Testis (tissue), 3 donors: ENCODE measurements around the gene INTS4. TPM values are rescaled to one million over a fixed set of nuclear protein-coding genes. Genes with fewer than 3 reads are reported as not detected.
"Not testable (repeated sequence)": the region's sequence is repeated elsewhere in the genome, so short reads cannot be mapped to it uniquely, and the experiment has no call there.

Source experiments
- DNase-seq: peaks from one replicate; pipeline ENCODE4 v3.0.0-alpha.2; 2019
- H3K27ac ChIP-seq, 2 donors: fragments of 200-600 bp; sonication (generic); one replicate each; pipeline ENCODE4 v1.5.1; 2019
- H3K27me3 ChIP-seq: fragments of 200-600 bp; sonication (generic); one replicate; pipeline ENCODE4 v1.5.1; 2019
- H3K36me3 ChIP-seq: fragments of 200-600 bp; sonication (generic); one replicate; pipeline ENCODE4 v1.5.1; 2017; ENCODE audit warnings: low read depth; ENCODE audit errors: missing control alignments
- H3K4me1 ChIP-seq: fragments of 200-600 bp; sonication (generic); one replicate; pipeline ENCODE4 v1.5.1; 2019
- H3K4me3 ChIP-seq, 2 donors: fragments of 200-600 bp; sonication (generic); one replicate each; pipeline ENCODE4 v1.5.1; 2017 to 2019
- H3K9me3 ChIP-seq: fragments of 200-600 bp; sonication (generic); one replicate; pipeline ENCODE4 v1.5.1; 2017
- POLR2A ChIP-seq: fragments of 450-650 bp; IDR thresholded peaks from one replicate; pipeline ENCODE4 v1.6.1; 2017; ENCODE audit warnings: antibody characterized with exemption, mild to moderate bottlenecking, moderate library complexity
- WGBS, 2 donors: methylation state at CpG; one replicate each; pipeline ENCODE4 v1.1.5; 2018; 5-methylcytosine and 5-hydroxymethylcytosine counted together
- intact Hi-C: fragments of 100-400 bp; cut with DNase I; formaldehyde crosslinking; loops from one replicate; pipeline ENCODE4 v1.15.1; 2023; ENCODE audit warnings: low total_unique reads
- polyA plus RNA-seq: library from polyadenylated mRNA; stranded (reverse); fragments of 350-450 nt; fragmentation: Illumina TruSeq; extraction: RNeasy Lipid Tissue Mini Kit (QIAGEN cat#74804); gene quantifications from one replicate; pipeline ENCODE4 v1.2.3, GENCODE V29; 2014; ENCODE audit warnings: low read depth, low replicate concordance; ENCODE audit not compliant: insufficient read depth
- total RNA-seq, 2 donors: library from RNA; depleted of rRNA; stranded (reverse); fragments of >200 nt; gene quantifications; one replicate each; pipeline ENCODE4 v1.2.3, GENCODE V29; 2016
- TF ChIP-seq, protein P1 (sequence below), 3 experiments: fragments of 450-650 bp in 2 of 3; fragments of 200-600 bp in 1 of 3; sonication (generic) in 1 of 3; IDR thresholded peaks; one replicate each; pipeline ENCODE4 v1.5.1; 2016 to 2019; ENCODE audit warnings: antibody characterized with exemption in 3 of 3, mild to moderate bottlenecking in 2 of 3, moderate library complexity in 1 of 3

The INTS4 gene
- total and polyA plus RNA-seq, 3 donors from 2014 or later = 20.2 to 48.2 (median 37.4) TPM

GRCh38 chr11:77959434-77959833 is 35.0 kb downstream of the INTS4 start:
- Histone ChIP-seq H3K9me3 (no peaks in the 10 kb centered on the region), H3K36me3 (no peaks in the 10 kb centered on the region), H3K27ac (no peak overlapping the region), H3K4me1 (no peaks in the 10 kb centered on the region), H3K27me3 (no peaks in the 10 kb centered on the region), H3K4me3 (no peak overlapping the region)
- WGBS, 2 donors = 83% methylated on average over 4 of the region's 4 CpGs
- no peak for TF ChIP-seq POLR2A
- TF ChIP-seq, protein P1, sequence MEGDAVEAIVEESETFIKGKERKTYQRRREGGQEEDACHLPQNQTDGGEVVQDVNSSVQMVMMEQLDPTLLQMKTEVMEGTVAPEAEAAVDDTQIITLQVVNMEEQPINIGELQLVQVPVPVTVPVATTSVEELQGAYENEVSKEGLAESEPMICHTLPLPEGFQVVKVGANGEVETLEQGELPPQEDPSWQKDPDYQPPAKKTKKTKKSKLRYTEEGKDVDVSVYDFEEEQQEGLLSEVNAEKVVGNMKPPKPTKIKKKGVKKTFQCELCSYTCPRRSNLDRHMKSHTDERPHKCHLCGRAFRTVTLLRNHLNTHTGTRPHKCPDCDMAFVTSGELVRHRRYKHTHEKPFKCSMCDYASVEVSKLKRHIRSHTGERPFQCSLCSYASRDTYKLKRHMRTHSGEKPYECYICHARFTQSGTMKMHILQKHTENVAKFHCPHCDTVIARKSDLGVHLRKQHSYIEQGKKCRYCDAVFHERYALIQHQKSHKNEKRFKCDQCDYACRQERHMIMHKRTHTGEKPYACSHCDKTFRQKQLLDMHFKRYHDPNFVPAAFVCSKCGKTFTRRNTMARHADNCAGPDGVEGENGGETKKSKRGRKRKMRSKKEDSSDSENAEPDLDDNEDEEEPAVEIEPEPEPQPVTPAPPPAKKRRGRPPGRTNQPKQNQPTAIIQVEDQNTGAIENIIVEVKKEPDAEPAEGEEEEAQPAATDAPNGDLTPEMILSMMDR (IDR thresholded peaks at IDR 0.05) = no peak
- no peak for DNase-seq
- intact Hi-C loops = no loop called here

DNA sequence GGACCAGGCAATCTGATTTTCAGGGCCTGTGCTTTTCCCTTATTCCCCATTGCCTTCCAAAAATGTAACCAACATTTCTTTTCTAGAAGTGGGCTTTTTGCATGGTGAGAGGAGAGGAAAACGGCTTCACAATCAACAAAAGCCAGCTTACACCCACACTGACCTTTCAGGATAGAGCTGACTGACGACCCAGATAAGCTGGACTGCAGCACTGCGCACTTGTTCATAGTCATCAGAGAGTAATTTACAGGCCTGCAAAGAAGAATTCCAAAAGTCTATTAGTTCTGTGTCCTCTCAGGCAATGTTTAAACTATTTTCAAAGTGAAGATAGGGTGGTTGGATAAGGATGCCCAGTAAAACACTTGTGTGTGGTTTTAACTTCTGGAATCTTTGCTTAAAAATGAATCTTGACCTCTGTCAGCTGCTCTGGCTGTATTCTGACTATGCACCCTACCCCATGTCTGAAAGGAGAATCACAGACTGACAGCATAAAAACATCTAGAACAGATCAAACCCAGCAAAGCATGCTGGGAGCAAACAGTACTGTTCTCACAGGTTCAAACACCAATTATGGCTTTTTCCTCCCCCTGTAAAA is 35.8 kb downstream of the INTS4 start:
- H3K27me3 ChIP-seq, H3K27ac ChIP-seq, DNase-seq, intact Hi-C loops, H3K36me3 ChIP-seq, H3K9me3 ChIP-seq, H3K4me3 ChIP-seq, H3K4me1 ChIP-seq: not testable (repeated sequence)
- 57 to 68% methylated on average over 3 of the region's 3 CpGs for WGBS, 2 donors

- H3K36me3 ChIP-seq, intact Hi-C loops, DNase-seq, H3K9me3 ChIP-seq, H3K27ac ChIP-seq, H3K27me3 ChIP-seq, H3K4me1 ChIP-seq, H3K4me3 ChIP-seq: not testable (repeated sequence)
- WGBS, 2 donors = 81 to 100% methylated on average over 1 of the region's 1 CpG
Observed at GRCh38 chr11:77943296-77943695, 51.2 kb downstream of the INTS4 start.

GRCh38 chr11:77942465-77942864 is 52.0 kb downstream of the INTS4 start:
- intact Hi-C loops, DNase-seq, H3K27me3 ChIP-seq, H3K27ac ChIP-seq, H3K4me3 ChIP-seq, H3K4me1 ChIP-seq, H3K9me3 ChIP-seq, H3K36me3 ChIP-seq: not testable (repeated sequence)

GRCh38 chr11:77933596-77933995 is 60.9 kb downstream of the INTS4 start:
- H3K36me3 ChIP-seq, H3K9me3 ChIP-seq, H3K27ac ChIP-seq, DNase-seq, intact Hi-C loops, H3K4me1 ChIP-seq, H3K27me3 ChIP-seq: not testable (repeated sequence)
- WGBS, 2 donors = 70 to 83% methylated on average over 2 to 24 of the region's 24 CpGs
- peak overlapping the region in 1 of 2 donors; percentile 4 for H3K4me3 ChIP-seq

GRCh38 chr11:77930334-77931208 is 63.9 kb downstream of the INTS4 start:
- DNase-seq, intact Hi-C loops, H3K9me3 ChIP-seq, H3K27me3 ChIP-seq, H3K36me3 ChIP-seq, H3K27ac ChIP-seq, H3K4me1 ChIP-seq, H3K4me3 ChIP-seq: not testable (repeated sequence)
- WGBS, 2 donors = 95% methylated on average over 3 of the region's 3 CpGs

DNA sequence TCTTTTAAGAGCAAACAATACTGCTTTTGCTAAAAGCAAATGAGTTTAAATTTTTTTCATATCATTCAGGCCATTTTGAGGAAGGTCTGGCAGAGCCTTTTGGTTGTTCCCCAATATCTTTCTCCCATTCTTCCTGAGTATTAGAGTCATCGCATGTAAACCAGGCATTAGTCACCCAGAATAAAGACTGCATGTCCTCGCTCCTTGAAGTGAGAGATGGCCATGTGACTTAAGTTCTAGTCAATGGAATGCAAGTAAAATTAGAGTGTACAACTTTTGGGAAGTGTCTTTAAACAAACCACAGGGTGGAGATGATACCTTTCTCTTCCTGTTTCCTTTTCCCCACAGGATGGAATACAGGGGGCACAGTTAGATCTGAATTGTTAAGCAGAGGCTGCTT is 76.8 kb downstream of the INTS4 start:
- H3K4me3 ChIP-seq, intact Hi-C loops, H3K27ac ChIP-seq, H3K36me3 ChIP-seq, H3K4me1 ChIP-seq, H3K27me3 ChIP-seq, H3K9me3 ChIP-seq, DNase-seq: not testable (repeated sequence)
- 100% methylated on average over 1 of the region's 2 CpGs; no CpG with 5 or more reads in 1 of the 2 donors for WGBS, 2 donors

GRCh38 chr11:77914307-77914791 is 80.1 kb downstream of the INTS4 start:
- intact Hi-C loops, H3K4me1 ChIP-seq, H3K4me3 ChIP-seq, H3K9me3 ChIP-seq, H3K36me3 ChIP-seq, H3K27me3 ChIP-seq, H3K27ac ChIP-seq: not testable (repeated sequence)
- DNase-seq = peak; percentile 36
- WGBS, 2 donors = 31 to 45% methylated on average over 4 of the region's 4 CpGs

DNA sequence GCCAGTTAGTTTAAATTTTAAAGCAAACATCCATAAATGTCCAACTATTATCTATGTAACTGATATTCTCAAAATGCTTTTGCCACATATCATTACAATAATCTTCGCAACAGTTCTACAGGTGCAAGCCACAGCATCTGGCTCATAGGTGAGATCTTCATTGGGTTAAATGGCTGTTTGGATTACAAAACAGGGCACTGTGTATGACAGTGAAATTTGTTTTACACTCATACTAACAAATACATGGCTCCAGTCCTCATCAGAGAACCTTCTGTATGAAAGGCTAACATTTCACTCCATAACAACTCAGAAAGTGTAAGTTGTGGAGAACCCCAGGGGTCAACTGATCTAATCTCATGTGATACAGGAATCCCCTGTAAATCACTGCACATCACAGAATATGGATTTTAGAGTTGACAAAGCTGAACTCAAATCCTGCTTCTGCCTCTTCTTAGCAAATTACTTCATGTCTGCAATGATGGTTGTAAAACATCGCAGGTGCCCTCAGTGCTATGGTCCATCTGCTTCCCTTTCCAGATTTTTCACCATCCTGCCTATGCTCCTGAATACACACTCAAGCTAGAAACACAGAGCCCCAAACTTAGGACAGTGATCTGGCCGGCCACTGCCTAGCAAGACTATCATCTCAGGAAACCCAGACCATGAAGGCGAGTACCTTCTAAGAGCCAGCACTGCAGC is 80.7 kb downstream of the INTS4 start:
- H3K27me3 ChIP-seq, H3K4me3 ChIP-seq, H3K27ac ChIP-seq, H3K4me1 ChIP-seq, H3K36me3 ChIP-seq, H3K9me3 ChIP-seq, DNase-seq, intact Hi-C loops: not testable (repeated sequence)
- WGBS, 2 donors = 58 to 63% methylated on average over 3 to 4 of the region's 4 CpGs

DNA sequence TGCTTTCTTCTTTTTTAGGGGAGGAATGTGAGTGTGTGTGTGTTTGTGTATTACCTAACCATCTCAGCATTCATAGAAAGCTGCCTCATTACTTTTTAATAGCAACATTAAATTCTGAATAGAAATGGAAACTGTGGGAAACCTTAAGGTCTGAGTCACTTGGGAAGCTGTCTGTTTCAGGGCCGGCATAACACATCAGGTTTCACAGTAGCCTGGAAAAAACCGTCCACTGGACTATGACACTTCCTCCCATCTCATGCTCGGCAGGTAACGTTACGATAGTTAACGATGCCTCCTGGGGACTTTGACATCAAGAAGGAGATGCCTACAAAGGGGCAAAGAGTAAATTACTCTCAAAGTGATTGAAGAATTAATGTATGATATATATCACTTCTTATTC is 83.6 kb downstream of the INTS4 start:
- intact Hi-C loops, H3K27me3 ChIP-seq, H3K9me3 ChIP-seq, H3K4me1 ChIP-seq, H3K4me3 ChIP-seq, H3K27ac ChIP-seq, H3K36me3 ChIP-seq, DNase-seq: not testable (repeated sequence)
- WGBS, 2 donors = 91 to 92% methylated on average over 6 of the region's 6 CpGs
